ENCODE measurements around the gene MT1M.

Gene MT1M

DNA sequence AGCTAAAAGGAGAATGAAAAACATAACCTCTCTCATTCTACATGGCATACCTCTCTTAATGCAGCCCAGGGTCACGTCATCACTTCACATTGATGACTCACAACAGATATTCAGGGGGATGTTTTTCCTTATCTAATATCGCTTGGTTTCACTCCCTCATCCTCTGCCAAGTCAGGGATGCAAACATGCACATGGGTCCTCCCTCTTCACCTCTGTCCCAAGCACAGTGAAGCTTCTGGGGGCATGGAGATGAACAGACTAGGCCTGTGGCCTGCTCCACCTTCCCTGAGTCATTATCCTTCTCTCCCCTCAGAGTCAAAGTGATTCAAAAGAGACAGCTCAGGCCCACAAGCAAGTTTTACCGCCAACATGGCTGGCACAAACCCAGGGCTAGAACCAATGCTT is 26.4 kb upstream of the MT1M start:
- no peak for DNase-seq (ENCODE audit: extremely low read depth, low read depth)
- TF ChIP-seq, protein P1, sequence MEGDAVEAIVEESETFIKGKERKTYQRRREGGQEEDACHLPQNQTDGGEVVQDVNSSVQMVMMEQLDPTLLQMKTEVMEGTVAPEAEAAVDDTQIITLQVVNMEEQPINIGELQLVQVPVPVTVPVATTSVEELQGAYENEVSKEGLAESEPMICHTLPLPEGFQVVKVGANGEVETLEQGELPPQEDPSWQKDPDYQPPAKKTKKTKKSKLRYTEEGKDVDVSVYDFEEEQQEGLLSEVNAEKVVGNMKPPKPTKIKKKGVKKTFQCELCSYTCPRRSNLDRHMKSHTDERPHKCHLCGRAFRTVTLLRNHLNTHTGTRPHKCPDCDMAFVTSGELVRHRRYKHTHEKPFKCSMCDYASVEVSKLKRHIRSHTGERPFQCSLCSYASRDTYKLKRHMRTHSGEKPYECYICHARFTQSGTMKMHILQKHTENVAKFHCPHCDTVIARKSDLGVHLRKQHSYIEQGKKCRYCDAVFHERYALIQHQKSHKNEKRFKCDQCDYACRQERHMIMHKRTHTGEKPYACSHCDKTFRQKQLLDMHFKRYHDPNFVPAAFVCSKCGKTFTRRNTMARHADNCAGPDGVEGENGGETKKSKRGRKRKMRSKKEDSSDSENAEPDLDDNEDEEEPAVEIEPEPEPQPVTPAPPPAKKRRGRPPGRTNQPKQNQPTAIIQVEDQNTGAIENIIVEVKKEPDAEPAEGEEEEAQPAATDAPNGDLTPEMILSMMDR (IDR thresholded peaks at IDR 0.05; ENCODE audit: low read depth, low read length): no peak

DNA sequence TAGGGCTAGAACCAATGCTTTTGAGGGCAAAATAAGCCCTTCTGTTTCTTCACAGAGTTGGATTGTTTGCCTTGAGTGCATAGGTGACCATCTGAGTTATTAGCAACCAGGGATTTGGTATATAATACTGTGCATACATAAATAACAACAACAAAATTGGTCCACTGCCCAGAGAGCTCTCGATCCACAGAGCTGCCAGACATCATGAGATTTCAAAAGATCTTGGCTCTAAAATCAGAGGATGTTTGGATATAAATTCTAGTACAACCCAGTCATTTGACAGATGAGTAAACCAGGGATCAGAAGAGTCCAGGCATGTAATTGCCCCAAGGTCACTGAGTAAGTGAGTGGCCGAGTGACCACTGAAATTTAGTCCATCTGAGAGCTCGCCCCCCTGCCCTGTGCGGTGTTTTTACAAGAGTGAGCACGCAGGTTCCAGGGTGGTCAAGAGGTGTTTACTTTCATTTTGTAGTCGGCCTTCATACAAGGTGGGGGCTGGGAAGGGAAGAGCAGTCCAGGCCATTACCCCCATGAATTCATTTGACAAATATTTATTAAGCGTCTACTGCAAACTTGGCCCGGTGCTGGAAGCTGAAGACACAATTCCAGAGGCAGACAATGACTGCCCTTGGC is 25.9 kb upstream of the MT1M start:
- no peak for DNase-seq (ENCODE audit: extremely low read depth, low read depth)

DNA sequence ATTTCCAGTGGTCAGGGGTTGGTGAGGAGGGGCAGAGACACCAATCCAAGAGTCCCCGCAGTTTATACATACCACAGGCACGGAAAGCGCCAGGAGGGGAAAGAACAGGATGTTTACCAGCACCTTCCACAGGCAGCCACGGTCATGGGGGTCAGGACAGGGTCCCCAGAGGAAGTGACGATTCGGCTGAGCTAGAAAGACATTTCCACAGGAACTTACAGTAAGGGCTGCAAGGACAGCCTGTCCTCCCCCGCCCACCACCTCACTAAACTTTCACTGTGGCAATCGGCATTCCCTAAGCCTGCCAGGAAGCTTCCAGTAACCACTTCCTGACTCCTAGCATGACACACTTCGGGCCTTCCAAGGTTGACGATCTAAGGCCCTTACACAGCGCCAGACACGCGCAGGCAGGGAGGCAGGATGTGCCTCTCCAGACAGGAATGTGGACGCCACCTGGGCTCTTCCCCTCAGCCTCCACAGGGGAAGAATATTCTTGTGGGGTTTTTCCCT is 25.3 kb upstream of the MT1M start:
- peak; percentile 90 for DNase-seq (ENCODE audit: extremely low read depth, low read depth)
- TF ChIP-seq, protein P1 (IDR thresholded peaks at IDR 0.05; ENCODE audit: low read depth, low read length): no peak

More for the DNA sequence above, 25.9 kb upstream of the MT1M start:
- TF ChIP-seq, protein P1 (IDR thresholded peaks at IDR 0.05; ENCODE audit: low read depth, low read length): no peak

DNA sequence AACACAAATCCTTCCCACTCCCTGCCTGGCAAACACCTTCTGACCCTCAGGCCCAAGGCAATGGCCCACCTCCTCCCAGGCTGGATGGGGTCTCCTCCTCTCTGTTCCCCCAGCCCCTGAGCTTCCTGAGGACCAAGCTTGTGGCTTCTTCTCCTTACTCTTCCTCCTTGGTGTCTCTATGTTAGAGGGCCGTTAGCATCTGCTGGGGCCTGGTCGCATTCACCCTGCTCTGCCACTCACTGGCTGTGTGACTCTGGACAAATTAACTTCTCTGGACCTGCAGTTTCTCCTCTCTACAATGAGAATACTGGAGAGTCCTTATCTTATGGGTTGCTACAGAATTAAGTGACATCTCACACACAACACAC is 24.8 kb upstream of the MT1M start:
- TF ChIP-seq, protein P1 (IDR thresholded peaks at IDR 0.05; ENCODE audit: low read depth, low read length): no peak
- no peak for DNase-seq (ENCODE audit: extremely low read depth, low read depth)

DNA sequence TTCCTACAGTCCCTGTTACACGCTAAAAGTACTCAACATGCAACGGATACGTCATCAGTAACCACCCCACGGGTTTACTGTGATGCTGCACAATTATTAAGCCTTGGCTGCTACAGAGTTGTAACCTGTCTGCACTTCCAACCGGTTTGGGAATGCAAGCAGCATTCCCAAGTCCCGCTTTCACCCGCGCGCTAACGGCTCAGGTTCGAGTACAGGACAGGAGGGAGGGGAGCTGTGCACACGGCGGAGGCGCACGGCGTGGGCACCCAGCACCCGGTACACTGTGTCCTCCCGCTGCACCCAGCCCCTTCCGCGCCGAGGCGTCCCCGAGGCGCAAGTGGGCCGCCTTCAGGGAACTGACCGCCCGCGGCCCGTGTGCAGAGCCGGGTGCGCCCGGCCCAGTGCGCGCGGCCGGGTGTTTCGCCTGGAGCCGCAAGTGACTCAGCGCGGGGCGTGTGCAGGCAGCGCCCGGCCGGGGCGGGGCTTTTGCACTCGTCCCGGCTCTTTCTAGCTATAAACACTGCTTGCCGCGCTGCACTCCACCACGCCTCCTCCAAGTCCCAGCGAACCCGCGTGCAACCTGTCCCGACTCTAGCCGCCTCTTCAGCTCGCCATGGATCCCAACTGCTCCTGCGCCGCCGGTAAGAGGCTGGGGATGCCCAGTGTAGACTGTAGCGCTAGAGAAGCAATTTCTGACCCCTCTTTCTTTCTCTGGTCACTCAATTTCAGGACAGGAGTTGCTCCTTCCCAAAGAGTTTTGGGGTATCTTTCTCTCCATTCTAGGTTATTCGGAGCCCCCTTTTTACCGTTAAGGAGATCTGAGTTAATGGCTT is 24.2 kb upstream of the MT1M start, which contains the start of gene MT2A:
MT2A (plus strand) TSS at position 542 of the 833 bp plus-strand sequence; CDS start at position 614, 72 bp downstream.
- TF ChIP-seq, protein P1 (IDR thresholded peaks at IDR 0.05; ENCODE audit: low read depth, low read length): no peak
- peak; percentile 90 for DNase-seq (ENCODE audit: extremely low read depth, low read depth)

DNA sequence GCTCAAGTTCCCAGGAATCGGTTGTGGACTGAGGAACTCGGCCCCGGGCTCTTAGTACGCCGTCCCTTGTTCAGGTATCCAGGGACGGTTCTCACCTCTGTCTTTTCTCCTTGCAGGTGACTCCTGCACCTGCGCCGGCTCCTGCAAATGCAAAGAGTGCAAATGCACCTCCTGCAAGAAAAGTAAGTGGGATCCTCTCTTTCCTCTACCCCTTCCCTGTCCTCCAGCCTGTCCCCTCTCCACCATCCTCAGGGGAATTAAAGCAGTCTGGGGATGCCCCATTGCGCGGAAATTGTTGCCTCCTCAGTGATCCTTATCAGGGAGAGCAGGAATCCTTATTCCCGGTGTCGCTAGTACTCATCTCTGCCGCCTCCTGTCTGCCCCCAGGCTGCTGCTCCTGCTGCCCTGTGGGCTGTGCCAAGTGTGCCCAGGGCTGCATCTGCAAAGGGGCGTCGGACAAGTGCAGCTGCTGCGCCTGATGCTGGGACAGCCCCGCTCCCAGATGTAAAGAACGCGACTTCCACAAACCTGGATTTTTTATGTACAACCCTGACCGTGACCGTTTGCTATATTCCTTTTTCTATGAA is 23.5 kb upstream of the MT1M start:
- no peak for DNase-seq (ENCODE audit: extremely low read depth, low read depth)
- TF ChIP-seq, protein P1 (IDR thresholded peaks at IDR 0.05; ENCODE audit: low read depth, low read length): no peak

Measured in AG09319 (cell line).